ENCODE results near the gene GM2A.

DNA sequence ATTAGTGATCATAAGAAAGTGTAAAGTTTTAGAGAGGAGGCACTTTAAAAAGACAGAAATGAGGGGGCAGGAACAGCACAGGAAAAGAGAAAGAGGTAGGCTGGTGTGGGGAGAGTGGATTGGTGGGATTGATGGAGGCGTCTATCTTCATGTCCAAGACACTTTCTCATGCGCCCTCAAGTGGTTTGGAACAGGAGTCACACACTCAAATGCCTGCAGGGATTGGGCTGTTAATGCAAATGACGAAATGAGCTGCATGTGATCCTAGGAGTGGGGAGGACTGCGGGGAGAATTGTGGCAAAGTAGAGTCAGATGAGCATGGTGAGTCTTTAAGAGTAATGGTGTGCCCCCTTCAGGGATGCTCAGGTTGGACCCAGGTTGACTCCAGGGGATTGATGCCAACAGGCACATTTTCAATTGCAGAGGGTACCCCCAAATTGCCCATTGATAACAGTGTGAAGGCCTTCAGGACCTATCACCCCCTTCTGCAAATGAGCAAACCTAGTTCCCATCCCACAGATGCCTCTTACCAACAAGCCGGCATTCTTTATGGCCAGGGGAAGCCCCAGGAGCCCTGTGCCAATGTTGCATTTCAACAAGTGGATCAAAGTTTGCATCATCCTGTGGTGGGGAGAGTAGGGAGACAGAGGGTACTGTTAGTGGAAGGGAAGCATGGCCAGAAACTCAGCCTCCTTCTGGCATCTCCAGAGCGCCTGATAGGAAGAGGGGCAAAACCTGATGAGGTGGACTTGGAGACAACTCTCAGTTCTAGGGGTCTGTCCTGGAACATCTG lies 45.3 kb downstream of the GM2A start:
- TF ChIP-seq, protein P1, sequence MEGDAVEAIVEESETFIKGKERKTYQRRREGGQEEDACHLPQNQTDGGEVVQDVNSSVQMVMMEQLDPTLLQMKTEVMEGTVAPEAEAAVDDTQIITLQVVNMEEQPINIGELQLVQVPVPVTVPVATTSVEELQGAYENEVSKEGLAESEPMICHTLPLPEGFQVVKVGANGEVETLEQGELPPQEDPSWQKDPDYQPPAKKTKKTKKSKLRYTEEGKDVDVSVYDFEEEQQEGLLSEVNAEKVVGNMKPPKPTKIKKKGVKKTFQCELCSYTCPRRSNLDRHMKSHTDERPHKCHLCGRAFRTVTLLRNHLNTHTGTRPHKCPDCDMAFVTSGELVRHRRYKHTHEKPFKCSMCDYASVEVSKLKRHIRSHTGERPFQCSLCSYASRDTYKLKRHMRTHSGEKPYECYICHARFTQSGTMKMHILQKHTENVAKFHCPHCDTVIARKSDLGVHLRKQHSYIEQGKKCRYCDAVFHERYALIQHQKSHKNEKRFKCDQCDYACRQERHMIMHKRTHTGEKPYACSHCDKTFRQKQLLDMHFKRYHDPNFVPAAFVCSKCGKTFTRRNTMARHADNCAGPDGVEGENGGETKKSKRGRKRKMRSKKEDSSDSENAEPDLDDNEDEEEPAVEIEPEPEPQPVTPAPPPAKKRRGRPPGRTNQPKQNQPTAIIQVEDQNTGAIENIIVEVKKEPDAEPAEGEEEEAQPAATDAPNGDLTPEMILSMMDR (IDR thresholded peaks at IDR 0.05; ENCODE audit: poor library complexity) = peak; percentile 44
- TF ChIP-seq EZH2phosphoT487 (IDR thresholded peaks at IDR 0.05; ENCODE audit: low read depth, severe bottlenecking, unreplicated experiment) (no peak), EZH2 (IDR thresholded peaks at IDR 0.05; ENCODE audit: borderline replicate concordance) (no peak)
